SH-SY5Y (cell line): ENCODE data around the gene THUMPD3.

Experiments used
- GATA2 ChIP-seq: IDR thresholded peaks from 2 replicates; pipeline ENCODE4 v1.6.1; 2011; ENCODE audit warnings: mild to moderate bottlenecking, low read depth, low read length
- GATA3 ChIP-seq: IDR thresholded peaks from 2 replicates; pipeline ENCODE4 v1.6.1; 2011; ENCODE audit warnings: low read depth, mild to moderate bottlenecking, low read length, moderate library complexity

DNA sequence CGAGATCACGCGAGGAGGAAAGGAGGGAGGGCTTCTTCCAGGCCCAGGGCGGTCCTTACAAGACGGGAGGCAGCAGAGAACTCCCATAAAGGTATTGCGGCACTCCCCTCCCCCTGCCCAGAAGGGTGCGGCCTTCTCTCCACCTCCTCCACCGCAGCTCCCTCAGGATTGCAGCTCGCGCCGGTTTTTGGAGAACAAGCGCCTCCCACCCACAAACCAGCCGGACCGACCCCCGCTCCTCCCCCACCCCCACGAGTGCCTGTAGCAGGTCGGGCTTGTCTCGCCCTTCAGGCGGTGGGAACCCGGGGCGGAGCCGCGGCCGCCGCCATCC is 33.4 kb downstream of the THUMPD3 start:
- TF ChIP-seq GATA2 (no peak), GATA3 (no peak)
